ENCODE results near the gene FBXO11. TPM values are rescaled to one million over a fixed set of nuclear protein-coding genes. Genes with fewer than 3 reads are reported as not detected.
A peak's percentile ranks its signal among the peaks of the same experiment; 100 is the strongest.

FBXO11 gene
- total RNA-seq, 1 donor: 57.9 TPM

- Histone ChIP-seq H3K36me3 (ENCODE audit: insufficient read depth, low read length) (peaks cover 54% of the 10 kb centered on the region), H3K4me1 (ENCODE audit: insufficient read depth, low read length) (no peaks in the 10 kb centered on the region), H2AFZ (ENCODE audit: low read length) (no peak overlapping the region), H3K4me2 (ENCODE audit: insufficient read depth, low read length) (no peak overlapping the region), H3K9me3 (ENCODE audit: low read depth, low read length) (no peaks in the 10 kb centered on the region), H3K4me3 (ENCODE audit: insufficient read depth, low read length) (no peak overlapping the region), H3K79me2 (ENCODE audit: insufficient read depth, low read length) (peaks cover 48% of the 10 kb centered on the region), H4K20me1 (ENCODE audit: insufficient read depth, low read length) (peaks cover 4% of the 10 kb centered on the region), H3K27me3 (ENCODE audit: insufficient read depth, low read length) (no peaks in the 10 kb centered on the region), H3K27ac (ENCODE audit: low read depth, low read length) (no peak overlapping the region)
- DNase-seq (ENCODE audit: insufficient read length, low spot score, missing footprints): no peak
- no peak for TF ChIP-seq CTCF (IDR thresholded peaks at IDR 0.05; ENCODE audit: extremely low read depth, low read depth, low read length)
These were observed 68.0 kb downstream of the FBXO11 start for GRCh38 chr2:47838249-47838648.

- peaks cover 10% of the 10 kb centered on the region for H3K79me2 ChIP-seq (ENCODE audit: insufficient read depth, low read length)
- no peaks in the 10 kb centered on the region for H3K4me1 ChIP-seq (ENCODE audit: insufficient read depth, low read length)
- no peaks in the 10 kb centered on the region for H3K27me3 ChIP-seq (ENCODE audit: insufficient read depth, low read length)
- no peak overlapping the region for H2AFZ ChIP-seq (ENCODE audit: low read length)
- no peak overlapping the region for H3K4me3 ChIP-seq (ENCODE audit: insufficient read depth, low read length)
- peaks cover 74% of the 10 kb centered on the region for H3K36me3 ChIP-seq (ENCODE audit: insufficient read depth, low read length)
- TF ChIP-seq CTCF (IDR thresholded peaks at IDR 0.05; ENCODE audit: extremely low read depth, low read depth, low read length): no peak
- no peak overlapping the region for H3K4me2 ChIP-seq (ENCODE audit: insufficient read depth, low read length)
- no peak for DNase-seq (ENCODE audit: insufficient read length, low spot score, missing footprints)
- no peak overlapping the region for H3K27ac ChIP-seq (ENCODE audit: low read depth, low read length)
- H4K20me1 ChIP-seq (ENCODE audit: insufficient read depth, low read length): peaks cover 2% of the 10 kb centered on the region
- no peaks in the 10 kb centered on the region for H3K9me3 ChIP-seq (ENCODE audit: low read depth, low read length)
These were observed 72.8 kb downstream of the FBXO11 start for GRCh38 chr2:47833516-47833968.

GRCh38 chr2:47822518-47822917 is 83.8 kb downstream of the FBXO11 start:
- peaks cover 51% of the 10 kb centered on the region for H3K36me3 ChIP-seq (ENCODE audit: insufficient read depth, low read length)
- H3K79me2 ChIP-seq (ENCODE audit: insufficient read depth, low read length): no peaks in the 10 kb centered on the region
- TF ChIP-seq CTCF (IDR thresholded peaks at IDR 0.05; ENCODE audit: extremely low read depth, low read depth, low read length): no peak
- H3K27me3 ChIP-seq (ENCODE audit: insufficient read depth, low read length): no peaks in the 10 kb centered on the region
- no peak for DNase-seq (ENCODE audit: insufficient read length, low spot score, missing footprints)
- no peaks in the 10 kb centered on the region for H3K9me3 ChIP-seq (ENCODE audit: low read depth, low read length)
- no peak overlapping the region for H2AFZ ChIP-seq (ENCODE audit: low read length)
- peaks cover 4% of the 10 kb centered on the region for H3K4me1 ChIP-seq (ENCODE audit: insufficient read depth, low read length)
- H3K4me2 ChIP-seq (ENCODE audit: insufficient read depth, low read length): no peak overlapping the region
- H3K27ac ChIP-seq (ENCODE audit: low read depth, low read length): no peak overlapping the region
- H4K20me1 ChIP-seq (ENCODE audit: insufficient read depth, low read length): no peaks in the 10 kb centered on the region
- H3K4me3 ChIP-seq (ENCODE audit: insufficient read depth, low read length): no peak overlapping the region

- Histone ChIP-seq H3K36me3 (ENCODE audit: insufficient read depth, low read length) (peaks cover 63% of the 10 kb centered on the region), H4K20me1 (ENCODE audit: insufficient read depth, low read length) (no peaks in the 10 kb centered on the region), H3K4me3 (ENCODE audit: insufficient read depth, low read length) (no peak overlapping the region), H3K4me2 (ENCODE audit: insufficient read depth, low read length) (no peak overlapping the region), H3K27me3 (ENCODE audit: insufficient read depth, low read length) (no peaks in the 10 kb centered on the region), H3K9me3 (ENCODE audit: low read depth, low read length) (no peaks in the 10 kb centered on the region), H3K79me2 (ENCODE audit: insufficient read depth, low read length) (no peaks in the 10 kb centered on the region), H3K4me1 (ENCODE audit: insufficient read depth, low read length) (peaks cover 4% of the 10 kb centered on the region), H2AFZ (ENCODE audit: low read length) (no peak overlapping the region), H3K27ac (ENCODE audit: low read depth, low read length) (no peak overlapping the region)
- no peak for TF ChIP-seq CTCF (IDR thresholded peaks at IDR 0.05; ENCODE audit: extremely low read depth, low read depth, low read length)
- DNase-seq (ENCODE audit: insufficient read length, low spot score, missing footprints): peak; percentile 39
These were observed 86.5 kb downstream of the FBXO11 start for GRCh38 chr2:47819834-47820233.

Data from osteoblast (primary cell).